ENCODE data around the gene NAP1L1.

GRCh38 chr12:76002598-76003354, 81.7 kb downstream of the NAP1L1 start:
- TF ChIP-seq CTCF (IDR thresholded peaks at IDR 0.05) (no peak), FOXP1 (CRISPR knock-in tag; IDR thresholded peaks at IDR 0.05; ENCODE audit: borderline replicate concordance) (no peak), ESRRA (CRISPR knock-in tag; IDR thresholded peaks at IDR 0.05; ENCODE audit: borderline replicate concordance) (no peak), MAX (CRISPR knock-in tag; IDR thresholded peaks at IDR 0.05) (no peak), ATF2 (CRISPR knock-in tag; IDR thresholded peaks at IDR 0.05; ENCODE audit: borderline replicate concordance, low read depth) (no peak), IRF1 (CRISPR knock-in tag; IDR thresholded peaks at IDR 0.05) (no peak)

Measured in WTC11 (cell line).